Cardiac fibroblast (primary cell): ENCODE data around the gene SPTBN2.

ENCODE experiments used
- DNase-seq, 2 donors: peaks; one replicate each; pipeline versions ENCODE4 v3.0.0 to v3.0.0-alpha.2; 2010; ENCODE audit warnings: low read depth in 2 of 2
- H3K4me3 ChIP-seq, 2 donors: replicated peaks in 1 of 2; 1 replicate in 1 of 2; 2 replicates in 1 of 2; pipeline ENCODE4 v1.5.1; 2011; ENCODE audit warnings: low read depth in 2 of 2, low read length in 2 of 2, mild to moderate bottlenecking in 2 of 2, moderate library complexity in 1 of 2
- CTCF ChIP-seq: IDR thresholded peaks from one replicate; pipeline ENCODE4 v1.5.1; 2011; ENCODE audit warnings: low read depth, mild to moderate bottlenecking, low read length, inconsistent platforms

Gene SPTBN2

GRCh38 chr11:66705587-66706335 lies 23.3 kb downstream of the SPTBN2 start:
- no peak for DNase-seq
- TF ChIP-seq CTCF = no peak
- H3K4me3 ChIP-seq = no peak overlapping the region

- no peak for DNase-seq
- TF ChIP-seq CTCF = no peak
- H3K4me3 ChIP-seq = no peak overlapping the region
These were observed 24.2 kb downstream of the SPTBN2 start for GRCh38 chr11:66704659-66705360.

- no peak overlapping the region for H3K4me3 ChIP-seq
These were observed 27.4 kb downstream of the SPTBN2 start for GRCh38 chr11:66701432-66702240.

GRCh38 chr11:66700742-66701141 lies 28.3 kb downstream of the SPTBN2 start:
- TF ChIP-seq CTCF = no peak
- DNase-seq = no peak
- no peak overlapping the region for H3K4me3 ChIP-seq

More at GRCh38 chr11:66701432-66702240, 27.4 kb downstream of the SPTBN2 start:
- no peak for TF ChIP-seq CTCF
- DNase-seq = no peak

- H3K4me3 ChIP-seq = no peak overlapping the region
- no peak for TF ChIP-seq CTCF
- DNase-seq = no peak
These were observed 28.7 kb downstream of the SPTBN2 start for GRCh38 chr11:66700337-66700736.

GRCh38 chr11:66698491-66698890 lies 30.5 kb downstream of the SPTBN2 start:
- TF ChIP-seq CTCF = no peak
- no peak overlapping the region for H3K4me3 ChIP-seq
- no peak for DNase-seq
